Liver (tissue), 9 donors: Measurements from ENCODE around the gene CEACAM20. TPM values are rescaled to one million over a fixed set of nuclear protein-coding genes. Genes with fewer than 3 reads are reported as not detected.
"Not testable (repeated sequence)": the region's sequence is repeated elsewhere in the genome, so short reads cannot be mapped to it uniquely, and the experiment has no call there.

Source experiments
- DNase-seq: peaks from one replicate; pipeline ENCODE4 v3.0.0-alpha.2; 2017; ENCODE audit warnings: low spot score
- H3K27ac ChIP-seq, 2 donors: one replicate each; pipeline ENCODE4 v1.7.0; 2013; ENCODE audit warnings: inconsistent platforms in 2 of 2, low read length in 2 of 2, control low read depth in 1 of 2, low read depth in 1 of 2, mild to moderate bottlenecking in 1 of 2
- H3K27me3 ChIP-seq, 4 donors: one replicate each; pipeline versions ENCODE4 v1.6.1 to v1.7.0; 2013; ENCODE audit warnings: low read length in 3 of 4, inconsistent platforms in 1 of 4, mild to moderate bottlenecking in 1 of 4, moderate library complexity in 1 of 4; ENCODE audit not compliant: control insufficient read depth in 4 of 4, insufficient read depth in 4 of 4
- H3K36me3 ChIP-seq, 4 donors: one replicate each; pipeline versions ENCODE4 v1.6.1 to v1.7.0; 2013; ENCODE audit warnings: low read length in 3 of 4, mild to moderate bottlenecking in 3 of 4, low read depth in 1 of 4, moderate library complexity in 1 of 4; ENCODE audit not compliant: control insufficient read depth in 4 of 4, insufficient read depth in 3 of 4
- H3K4me1 ChIP-seq, 4 donors: one replicate each; pipeline versions ENCODE4 v1.6.1 to v1.7.0; 2013; ENCODE audit warnings: low read length in 3 of 4, mild to moderate bottlenecking in 3 of 4, moderate library complexity in 1 of 4; ENCODE audit not compliant: control insufficient read depth in 4 of 4, insufficient read depth in 4 of 4
- H3K4me3 ChIP-seq, 3 donors: one replicate each; pipeline versions ENCODE4 v1.6.1 to v1.7.0; 2013; ENCODE audit warnings: low read length in 3 of 3, control low read depth in 1 of 3, low read depth in 1 of 3, mild to moderate bottlenecking in 1 of 3
- H3K9ac ChIP-seq, 2 donors: one replicate each; pipeline ENCODE4 v1.7.0; 2013; ENCODE audit warnings: low read length in 2 of 2, mild to moderate bottlenecking in 2 of 2, moderate library complexity in 2 of 2, control low read depth in 1 of 2, low read depth in 1 of 2
- H3K9me3 ChIP-seq, 4 donors: one replicate each; pipeline versions ENCODE4 v1.6.1 to v1.7.0; 2013; ENCODE audit warnings: low read length in 3 of 4; ENCODE audit not compliant: control insufficient read depth in 4 of 4
- FOXA1 ChIP-seq: IDR thresholded peaks from 2 replicates; pipeline ENCODE4 v1.6.1; 2016; ENCODE audit warnings: antibody characterized with exemption
- GABPA ChIP-seq, 2 donors: IDR thresholded peaks in 1 of 2; conservative IDR thresholded peaks in 1 of 2; 2 replicates each; pipeline ENCODE4 v1.6.1; 2016; ENCODE audit warnings: antibody characterized with exemption in 2 of 2, mild to moderate bottlenecking in 1 of 2, moderate library complexity in 1 of 2
- JUND ChIP-seq, 2 donors: IDR thresholded peaks; 2 replicates each; pipeline ENCODE4 v1.6.1; 2016; ENCODE audit warnings: antibody characterized with exemption in 2 of 2
- MAX ChIP-seq: IDR thresholded peaks from 2 replicates; pipeline ENCODE4 v1.6.1; 2016; ENCODE audit warnings: antibody characterized with exemption
- RAD21 ChIP-seq, 2 donors: IDR thresholded peaks; 2 replicates each; pipeline ENCODE4 v1.6.1; 2016; ENCODE audit warnings: antibody characterized with exemption in 2 of 2, mild to moderate bottlenecking in 2 of 2
- REST ChIP-seq: IDR thresholded peaks from 2 replicates; pipeline ENCODE4 v1.6.1; 2016; ENCODE audit warnings: antibody characterized with exemption, mild to moderate bottlenecking
- RXRA ChIP-seq, 2 donors: IDR thresholded peaks; 2 replicates each; pipeline ENCODE4 v1.6.1; 2017 to 2018; ENCODE audit warnings: antibody characterized with exemption in 2 of 2, mild to moderate bottlenecking in 1 of 2
- SP1 ChIP-seq: IDR thresholded peaks from 2 replicates; pipeline ENCODE4 v1.6.1; 2018; ENCODE audit warnings: antibody characterized with exemption, mild to moderate bottlenecking
- WGBS: extraction: QIAGEN DNeasy Blood & Tissue Kit; methylation state at CpG from one replicate; pipeline ENCODE4 v1.1.7; 2013; 5-methylcytosine and 5-hydroxymethylcytosine counted together
- polyA plus RNA-seq, 2 donors: library from polyadenylated mRNA; stranded (reverse) in 1 of 2; unstranded in 1 of 2; fragments of 200-250 nt in 1 of 2; fragments of >200 nt in 1 of 2; fragmentation: Nextera tagmentation in 1 of 2; extraction: Ambion mirVana in 1 of 2; gene quantifications; one replicate each; pipeline versions ENCODE4 v1.2.1 to v1.2.3, GENCODE V29; 2013 to 2015
- total RNA-seq, 2 donors: library from RNA; depleted of rRNA; stranded (reverse); fragments of >200 nt; gene quantifications; one replicate each; pipeline ENCODE4 v1.2.3, GENCODE V29; 2014
- TF ChIP-seq, protein P1 (sequence below): IDR thresholded peaks from 2 replicates; pipeline ENCODE4 v1.6.1; 2016; ENCODE audit warnings: antibody characterized with exemption
- TF ChIP-seq, protein P2 (sequence below): IDR thresholded peaks from 2 replicates; pipeline ENCODE4 v1.6.1; 2016; ENCODE audit warnings: antibody characterized with exemption
- donor health status: healthy.
- donor health status: healthy.
- donor health status: healthy.
- donor health status: healthy.
- donor health status: healthy.

CEACAM20 gene
- total and polyA plus RNA-seq, 4 donors, result 0.09 to 0.25 TPM; not detected in 2

DNA sequence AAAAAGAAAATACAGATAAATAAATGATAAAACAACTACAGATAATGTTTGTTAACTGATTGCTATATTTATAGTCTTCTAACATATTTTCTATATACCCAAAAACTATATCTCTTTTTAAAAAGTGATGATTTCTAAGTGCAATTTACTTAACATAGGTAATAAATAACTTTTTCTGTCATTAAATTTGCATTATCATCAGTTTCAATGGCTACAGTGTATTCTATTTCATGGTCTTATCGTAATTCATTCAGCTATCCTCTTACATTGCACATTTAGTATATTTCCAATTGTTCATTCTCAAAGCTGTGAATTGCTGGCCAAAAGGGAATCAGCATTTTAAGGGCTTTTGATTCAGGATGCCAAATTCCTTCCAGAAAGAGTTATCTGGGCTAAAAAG lies 32.8 kb downstream of the CEACAM20 start:
- peaks cover 36 to 67% (median 57%) of the 10 kb centered on the region in 4 donors for H3K9me3 ChIP-seq

DNA sequence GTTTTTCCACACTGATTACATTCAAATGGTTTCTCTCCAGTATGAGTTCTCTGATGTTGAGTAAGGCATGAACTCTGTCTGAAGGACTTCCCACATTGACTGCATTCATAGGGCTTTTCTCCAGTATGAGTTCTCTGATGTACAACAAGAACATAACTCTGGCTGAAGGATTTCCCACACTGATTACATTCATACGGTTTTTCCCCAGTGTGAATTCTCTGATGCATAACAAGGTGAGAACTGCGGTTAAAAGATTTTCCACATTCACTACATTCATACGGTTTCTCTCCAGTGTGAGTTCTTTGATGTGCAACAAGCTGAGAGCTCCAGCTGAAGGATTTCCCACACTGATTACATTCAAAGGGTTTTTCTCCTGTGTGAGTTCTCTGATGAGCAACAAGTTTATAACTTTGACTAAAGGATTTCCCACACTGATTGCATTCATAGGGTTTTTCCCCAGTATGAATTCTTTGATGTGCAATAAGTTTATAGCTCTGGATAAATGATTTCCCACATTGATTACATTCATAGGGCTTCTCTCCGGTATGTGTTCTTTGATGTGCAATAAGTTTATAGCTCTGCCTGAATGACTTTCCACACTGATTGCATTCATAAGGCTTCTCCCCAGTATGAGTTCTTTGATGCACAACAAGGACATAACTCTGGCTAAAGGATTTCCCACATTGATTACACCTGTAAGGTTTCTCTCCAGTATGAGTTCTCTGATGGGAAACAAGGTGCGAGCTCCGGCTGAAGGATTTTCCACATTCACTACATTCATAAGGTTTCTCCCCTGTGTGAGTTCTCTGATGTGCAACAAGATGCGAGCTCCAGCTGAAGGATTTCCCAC lies 52.7 kb downstream of the CEACAM20 start:
- Histone ChIP-seq H3K9me3 (peaks cover 59 to 99% (median 95%) of the 10 kb centered on the region in 4 donors), H3K4me3 (peak overlapping the region in 2 of 3 donors; percentile 70 to 71), H3K9ac (no peak overlapping the region), H3K4me1 (no peaks in the 10 kb centered on the region), H3K27me3 (no peaks in the 10 kb centered on the region), H3K36me3 (peaks cover 13 to 57% (median 52%) of the 10 kb centered on the region in 4 donors), H3K27ac (no peak overlapping the region)
- WGBS, result 96% methylated on average over 7 of the region's 7 CpGs
- no peak for DNase-seq
- TF ChIP-seq, protein P1, sequence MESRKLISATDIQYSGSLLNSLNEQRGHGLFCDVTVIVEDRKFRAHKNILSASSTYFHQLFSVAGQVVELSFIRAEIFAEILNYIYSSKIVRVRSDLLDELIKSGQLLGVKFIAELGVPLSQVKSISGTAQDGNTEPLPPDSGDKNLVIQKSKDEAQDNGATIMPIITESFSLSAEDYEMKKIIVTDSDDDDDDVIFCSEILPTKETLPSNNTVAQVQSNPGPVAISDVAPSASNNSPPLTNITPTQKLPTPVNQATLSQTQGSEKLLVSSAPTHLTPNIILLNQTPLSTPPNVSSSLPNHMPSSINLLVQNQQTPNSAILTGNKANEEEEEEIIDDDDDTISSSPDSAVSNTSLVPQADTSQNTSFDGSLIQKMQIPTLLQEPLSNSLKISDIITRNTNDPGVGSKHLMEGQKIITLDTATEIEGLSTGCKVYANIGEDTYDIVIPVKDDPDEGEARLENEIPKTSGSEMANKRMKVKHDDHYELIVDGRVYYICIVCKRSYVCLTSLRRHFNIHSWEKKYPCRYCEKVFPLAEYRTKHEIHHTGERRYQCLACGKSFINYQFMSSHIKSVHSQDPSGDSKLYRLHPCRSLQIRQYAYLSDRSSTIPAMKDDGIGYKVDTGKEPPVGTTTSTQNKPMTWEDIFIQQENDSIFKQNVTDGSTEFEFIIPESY, result peak; percentile 8
- no peak for TF ChIP-seq RAD21 (IDR thresholded peaks at IDR 0.05)

More for the DNA sequence above, 32.8 kb downstream of the CEACAM20 start:
- DNase-seq, result no peak
- Histone ChIP-seq H3K4me3 (peak overlapping the region in 1 of 3 donors; percentile 52), H3K27ac (no peak overlapping the region), H3K36me3 (peaks cover 10 to 62% (median 55%) of the 10 kb centered on the region in 4 donors), H3K27me3 (no peaks in the 10 kb centered on the region), H3K4me1 (peaks cover 6 to 15% (median 12%) of the 10 kb centered on the region in 4 donors), H3K9ac (no peak overlapping the region)
- 99% methylated on average over 1 of the region's 1 CpG for WGBS
- TF ChIP-seq MAX, result no peak
- TF ChIP-seq GABPA (IDR thresholded peaks at IDR 0.05 in 1 of 2, conservative IDR thresholded peaks at IDR 0.05 in 1 of 2), result no peak
- no peak for TF ChIP-seq FOXA1
- TF ChIP-seq JUND (IDR thresholded peaks at IDR 0.05), result no peak
- no peak for TF ChIP-seq SP1
- no peak for TF ChIP-seq RXRA (IDR thresholded peaks at IDR 0.05)
- no peak for TF ChIP-seq REST
- TF ChIP-seq, protein P2, sequence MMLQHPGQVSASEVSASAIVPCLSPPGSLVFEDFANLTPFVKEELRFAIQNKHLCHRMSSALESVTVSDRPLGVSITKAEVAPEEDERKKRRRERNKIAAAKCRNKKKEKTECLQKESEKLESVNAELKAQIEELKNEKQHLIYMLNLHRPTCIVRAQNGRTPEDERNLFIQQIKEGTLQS, result no peak

- 69% methylated on average over 5 of the region's 5 CpGs for WGBS
- H3K9me3 ChIP-seq, result peaks cover 34 to 79% (median 57%) of the 10 kb centered on the region in 4 donors
- H3K36me3 ChIP-seq, H3K9ac ChIP-seq, H3K27ac ChIP-seq, DNase-seq, H3K4me1 ChIP-seq, H3K27me3 ChIP-seq: not testable (repeated sequence)
- peak overlapping the region in 2 of 3 donors; percentile 27 to 54 for H3K4me3 ChIP-seq
These were observed 60.7 kb downstream of the CEACAM20 start for GRCh38 chr19:44468730-44469129.

DNA sequence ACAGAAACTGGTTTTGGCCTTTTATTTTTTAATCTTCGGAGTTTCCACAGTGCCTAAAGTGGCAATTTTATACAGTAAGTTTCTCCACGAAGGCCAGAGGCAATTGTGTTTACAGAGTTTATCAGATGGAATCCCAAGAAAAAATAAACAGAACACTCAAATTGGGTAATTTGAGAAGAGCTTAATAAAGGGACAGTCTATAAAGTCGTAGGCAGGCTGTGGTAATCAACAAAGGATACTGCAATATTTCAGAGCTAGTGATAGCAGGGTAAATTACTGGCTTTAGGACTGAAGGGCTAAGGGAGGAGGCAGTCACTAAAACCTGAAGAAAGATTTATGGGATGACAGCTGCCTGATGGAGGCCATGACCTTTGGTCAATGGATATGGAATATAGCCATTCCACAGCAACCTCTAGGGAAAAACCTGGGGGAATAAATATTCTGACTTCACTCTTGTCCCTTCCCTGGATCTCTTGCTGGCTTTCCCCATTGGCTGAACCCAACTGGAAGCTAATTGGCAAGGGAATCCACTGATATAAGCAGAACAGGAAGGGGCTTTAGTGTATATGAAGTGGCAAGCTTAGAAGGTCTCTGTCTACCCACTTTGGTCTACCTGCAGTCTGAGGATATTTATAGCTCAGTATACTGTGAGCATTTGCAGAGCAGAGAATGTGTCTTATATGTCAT lies 66.7 kb downstream of the CEACAM20 start:
- H3K9me3 ChIP-seq, result peaks cover 14 to 50% (median 23%) of the 10 kb centered on the region in 4 donors

More for the DNA sequence above, 66.7 kb downstream of the CEACAM20 start:
- WGBS, result 53% methylated on average over 3 of the region's 3 CpGs
- not testable (repeated sequence) for DNase-seq, H3K27ac ChIP-seq, H3K36me3 ChIP-seq, H3K27me3 ChIP-seq, H3K9ac ChIP-seq, H3K4me1 ChIP-seq
- H3K4me3 ChIP-seq, result peak overlapping the region in 1 of 3 donors; percentile 32
